ENCODE measurements around the gene RCBTB1.

DNA sequence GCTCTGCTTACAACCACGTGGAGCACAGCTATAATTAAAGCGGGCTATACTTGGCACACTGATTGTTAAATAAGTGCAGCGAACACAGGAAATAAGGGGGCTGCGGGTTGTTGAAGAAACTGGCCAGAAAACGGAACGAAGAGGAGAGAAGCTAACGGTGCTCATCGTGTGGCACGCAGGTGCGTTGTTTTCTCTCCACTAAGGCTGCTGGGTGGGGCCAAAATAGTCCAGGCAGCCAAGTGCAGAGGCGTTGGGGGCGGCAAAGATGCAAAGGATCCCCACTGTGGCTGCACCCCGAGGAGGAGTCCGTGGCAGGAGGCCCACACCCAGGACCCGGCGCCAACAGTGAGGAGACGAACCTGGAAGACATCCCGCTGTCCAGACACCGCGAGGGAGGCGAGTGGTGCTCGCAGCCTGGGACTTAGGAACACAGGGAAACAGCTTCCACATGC is 34.8 kb upstream of the RCBTB1 start:
- TF ChIP-seq POLR2AphosphoS5 (IDR thresholded peaks at IDR 0.05), result no peak
- no peak for TF ChIP-seq CTCF (IDR thresholded peaks at IDR 0.05)

All from prostate gland (tissue), 2 donors.